Hepatic stellate cell (primary cell): Measurements from ENCODE around the gene FGF18.
"Not testable (repeated sequence)": the region's sequence is repeated elsewhere in the genome, so short reads cannot be mapped to it uniquely, and the experiment has no call there.

ENCODE experiments used
- DNase-seq: peaks from one replicate; pipeline ENCODE4 v3.0.0; 2011; ENCODE audit warnings: low spot score

Gene FGF18

GRCh38 chr5:171474230-171474813 is 54.9 kb downstream of the FGF18 start:
- DNase-seq, result no peak

GRCh38 chr5:171475596-171475995 is 56.1 kb downstream of the FGF18 start:
- DNase-seq, result no peak

GRCh38 chr5:171476701-171477100 is 57.3 kb downstream of the FGF18 start:
- no peak for DNase-seq

- no peak for DNase-seq
Measured at GRCh38 chr5:171477101-171477500, 57.7 kb downstream of the FGF18 start.

- DNase-seq, result no peak
Measured at GRCh38 chr5:171477666-171478065, 58.2 kb downstream of the FGF18 start.

GRCh38 chr5:171478946-171479775 is 59.7 kb downstream of the FGF18 start:
- no peak for DNase-seq

- no peak for DNase-seq
Measured at GRCh38 chr5:171479776-171480125, 60.3 kb downstream of the FGF18 start.

- DNase-seq, result no peak
Measured at GRCh38 chr5:171480239-171480638, 60.8 kb downstream of the FGF18 start.

- no peak for DNase-seq
Measured at GRCh38 chr5:171481571-171482433, 62.4 kb downstream of the FGF18 start.

GRCh38 chr5:171482434-171482730 is 62.9 kb downstream of the FGF18 start:
- DNase-seq, result no peak

GRCh38 chr5:171483551-171484135 is 64.2 kb downstream of the FGF18 start:
- DNase-seq, result peak; percentile 75

- peak; percentile 64 for DNase-seq
Measured at GRCh38 chr5:171484460-171484899, 65.0 kb downstream of the FGF18 start.

GRCh38 chr5:171485668-171486067 is 66.2 kb downstream of the FGF18 start:
- DNase-seq, result no peak

- no peak for DNase-seq
Measured at GRCh38 chr5:171486613-171487012, 67.2 kb downstream of the FGF18 start.

- DNase-seq, result no peak
Measured at GRCh38 chr5:171488876-171489275, 69.4 kb downstream of the FGF18 start.

GRCh38 chr5:171492781-171493180 is 73.3 kb downstream of the FGF18 start:
- no peak for DNase-seq

GRCh38 chr5:171493646-171494393 is 74.4 kb downstream of the FGF18 start:
- no peak for DNase-seq

- peak; percentile 62 for DNase-seq
Measured at GRCh38 chr5:171494452-171495121, 75.1 kb downstream of the FGF18 start.

- no peak for DNase-seq
Measured at GRCh38 chr5:171495122-171495700, 75.8 kb downstream of the FGF18 start.

- no peak for DNase-seq
Measured at GRCh38 chr5:171496456-171496855, 77.0 kb downstream of the FGF18 start.

- not testable (repeated sequence) for DNase-seq
Measured at GRCh38 chr5:171497494-171497893, 78.0 kb downstream of the FGF18 start.
